B cell (primary cell): Measurements from ENCODE around the gene CNTN4. TPM values are rescaled to one million over a fixed set of nuclear protein-coding genes. Genes with fewer than 3 reads are reported as not detected.

Source experiments
- ATAC-seq: fragments of 200-7000 bp; cut with Tn5 transposase; one replicate; pipeline ENCODE4 v1.10.0; 2021; ENCODE audit warnings: low read depth, mild to moderate bottlenecking, moderate number of reproducible peaks, moderate library complexity
- CTCF ChIA-PET: fragments of 350-600 bp; sonication (Branson Sonifier 250); formaldehyde crosslinking; loops from one replicate; lab custom pipeline; 2021; ENCODE audit warnings: antibody characterized with exemption, inconsistent platforms; lab: Charles Lee
- POLR2A ChIA-PET: fragments of 350-600 bp; sonication (Branson Sonifier 250); formaldehyde crosslinking; loops from one replicate; lab custom pipeline; 2021; ENCODE audit warnings: antibody characterized with exemption; lab: Charles Lee
- DNase-seq: peaks from one replicate; pipeline ENCODE4 v3.0.0; 2013
- H2AFZ ChIP-seq: 2 replicates; pipeline ENCODE4 v1.6.1; 2012; ENCODE audit warnings: mild to moderate bottlenecking, low read depth, low read length; ENCODE audit not compliant: insufficient read depth, poor library complexity, severe bottlenecking
- H3K27ac ChIP-seq, 2 donors: 1 replicate in 1 of 2; 2 replicates in 1 of 2; pipeline ENCODE4 v1.5.1; 2012 to 2013; ENCODE audit warnings: low read length in 2 of 2, mild to moderate bottlenecking in 2 of 2, moderate library complexity in 1 of 2
- H3K27me3 ChIP-seq, 4 experiments: fragments of 200-600 bp in 1 of 4; sonication (generic) in 1 of 4; replicated peaks in 1 of 4; 1 replicate in 2 of 4; 2 replicates in 2 of 4; pipeline versions ENCODE4 v1.6.1 to v1.7.0; 2013 to 2016; ENCODE audit warnings: low read length in 3 of 4, mild to moderate bottlenecking in 2 of 4, mixed read lengths in 1 of 4, moderate library complexity in 1 of 4; ENCODE audit not compliant: insufficient read depth in 4 of 4, control insufficient read depth in 3 of 4; ENCODE audit errors: control extremely low read depth in 1 of 4
- H3K36me3 ChIP-seq, 2 experiments: replicated peaks in 1 of 2; 1 replicate in 1 of 2; 2 replicates in 1 of 2; pipeline versions ENCODE4 v1.6.1 to v1.7.1; 2013; ENCODE audit warnings: low read length in 1 of 2; ENCODE audit not compliant: insufficient read depth in 2 of 2, control insufficient read depth in 1 of 2; ENCODE audit errors: control extremely low read depth in 1 of 2, extremely low read depth in 1 of 2
- H3K4me1 ChIP-seq, 2 donors: fragments of 200-600 bp in 1 of 2; sonication (generic) in 1 of 2; 1 replicate in 1 of 2; 2 replicates in 1 of 2; pipeline versions ENCODE4 v1.5.1 to v1.6.1; 2013 to 2017; ENCODE audit warnings: low read length in 2 of 2; ENCODE audit not compliant: control insufficient read depth in 2 of 2, insufficient read depth in 2 of 2
- H3K4me2 ChIP-seq: replicated peaks from 2 replicates; pipeline ENCODE3; 2012; ENCODE audit warnings: mild to moderate bottlenecking, low read depth, low read length; ENCODE audit not compliant: poor library complexity, severe bottlenecking
- H3K4me3 ChIP-seq, 5 experiments: fragments of 200-600 bp in 1 of 5; sonication (generic) in 1 of 5; 1 replicate in 3 of 5; 2 replicates in 2 of 5; pipeline versions ENCODE4 v1.5.1 to v1.7.0; 2011 to 2016; ENCODE audit warnings: low read length in 4 of 5, mild to moderate bottlenecking in 4 of 5, low read depth in 2 of 5, control low read depth in 1 of 5, moderate library complexity in 1 of 5; ENCODE audit not compliant: insufficient read depth in 1 of 5; ENCODE audit errors: control extremely low read depth in 1 of 5, extremely low read depth in 1 of 5
- H3K79me2 ChIP-seq: fragments of 200-600 bp; sonication (generic); one replicate; pipeline ENCODE4 v1.6.0; 2016; ENCODE audit warnings: low read length; ENCODE audit not compliant: control insufficient read depth, insufficient read depth
- H3K9ac ChIP-seq: fragments of 200-600 bp; sonication (generic); 2 replicates; pipeline ENCODE4 v1.6.1; 2017; ENCODE audit warnings: mild to moderate bottlenecking, low read length, moderate library complexity
- H3K9me3 ChIP-seq, 3 donors: one replicate each; pipeline versions ENCODE4 v1.6.1 to v1.7.1; 2013; ENCODE audit warnings: low read length in 2 of 3; ENCODE audit not compliant: control insufficient read depth in 2 of 3, insufficient read depth in 1 of 3; ENCODE audit errors: control extremely low read depth in 1 of 3
- H4K20me1 ChIP-seq: 2 replicates; pipeline ENCODE4 v1.6.0; 2012; ENCODE audit warnings: mild to moderate bottlenecking, low read length; ENCODE audit not compliant: insufficient read depth, control insufficient read depth, poor library complexity, severe bottlenecking
- H3K27ac Mint-ChIP-seq: one replicate; pipeline ENCODE4 v1.8.0; 2021; ENCODE audit warnings: mixed read lengths
- H3K27me3 Mint-ChIP-seq: one replicate; pipeline ENCODE4 v1.8.0; 2021; ENCODE audit warnings: mixed read lengths
- H3K4me1 Mint-ChIP-seq: one replicate; pipeline ENCODE4 v1.8.0; 2021; ENCODE audit warnings: mixed read lengths
- H3K4me3 Mint-ChIP-seq: one replicate; pipeline ENCODE4 v1.8.0; 2021; ENCODE audit warnings: mixed read lengths
- H3K9me3 Mint-ChIP-seq: one replicate; pipeline ENCODE4 v1.8.0; 2022; ENCODE audit warnings: mixed read lengths; ENCODE audit not compliant: insufficient read depth
- CTCF ChIP-seq: fragments of 200-600 bp; IDR thresholded peaks from one replicate; pipeline ENCODE4 v1.8.0; 2022; ENCODE audit warnings: antibody characterized with exemption, mild to moderate bottlenecking
- EZH2 ChIP-seq: IDR thresholded peaks from 2 replicates; pipeline ENCODE4 v1.6.1; 2012; ENCODE audit warnings: borderline replicate concordance, low read depth, mild to moderate bottlenecking, moderate library complexity, low read length; ENCODE audit not compliant: insufficient read depth, poor library complexity, severe bottlenecking
- WGBS: methylation state at CpG from one replicate; pipeline ENCODE4 v1.1.5; 2013; ENCODE audit warnings: missing lambda C conversion rate; ENCODE audit not compliant: insufficient coverage; 5-methylcytosine and 5-hydroxymethylcytosine counted together
- intact Hi-C: fragments of 100-400 bp; cut with micrococcal nuclease; formaldehyde crosslinking; loops from one replicate; pipeline ENCODE4 v1.10.0; 2022
- polyA plus RNA-seq: library from polyadenylated mRNA; depleted of rRNA; stranded (reverse); fragments of >200 nt; gene quantifications from 2 replicates; pipeline ENCODE4 v1.2.3, GENCODE V29; 2012
- total RNA-seq, 2 donors: library from RNA; stranded (reverse); fragments of 120-200 nt in 1 of 2; gene quantifications; 1 replicate in 1 of 2; 2 replicates in 1 of 2; pipeline versions ENCODE4 v1.2.3 to v1.2.4, GENCODE V29; 2013 to 2022

Gene CNTN4
- total and polyA plus RNA-seq, 2 donors (not counting 1 experiment from before 2014, with no cell fraction given) = 0.05 TPM; not detected in 1

GRCh38 chr3:2923390-2923789 is 824.7 kb downstream of the CNTN4 start:
- Mint-ChIP-seq H3K27ac (no peak overlapping the region), H3K4me1 (peaks cover 3% of the 10 kb centered on the region), H3K27me3 (no peaks in the 10 kb centered on the region), H3K4me3 (no peak overlapping the region), H3K9me3 (no peaks in the 10 kb centered on the region)
- ChIA-PET POLR2A (no interaction called here), CTCF (no interaction called here)
- Histone ChIP-seq H3K4me3 (no peak overlapping the region), H3K9me3 (no peaks in the 10 kb centered on the region), H3K36me3 (no peaks in the 10 kb centered on the region), H3K79me2 (no peaks in the 10 kb centered on the region), H3K4me1 (no peaks in the 10 kb centered on the region), H3K9ac (no peak overlapping the region), H4K20me1 (no peaks in the 10 kb centered on the region), H3K27ac (no peak overlapping the region), H3K4me2 (no peak overlapping the region), H3K27me3 (no peaks in the 10 kb centered on the region), H2AFZ (no peak overlapping the region)
- no peak for TF ChIP-seq CTCF
- no peak for TF ChIP-seq EZH2
- intact Hi-C loops = no loop called here
- DNase-seq = no peak
- 18% methylated on average over 2 of the region's 3 CpGs for WGBS
- ATAC-seq = no peak

GRCh38 chr3:2927259-2927658 is 828.6 kb downstream of the CNTN4 start:
- no peak for DNase-seq
- CTCF ChIA-PET = no interaction called here
- POLR2A ChIA-PET = no interaction called here

More at GRCh38 chr3:2927259-2927658, 828.6 kb downstream of the CNTN4 start:
- no peaks in the 10 kb centered on the region for H3K79me2 ChIP-seq
- no peak overlapping the region for H3K27ac ChIP-seq
- no peaks in the 10 kb centered on the region for H3K27me3 ChIP-seq
- no peaks in the 10 kb centered on the region for H4K20me1 ChIP-seq
- no peak overlapping the region for H3K4me3 Mint-ChIP-seq
- peaks cover under 1% of the 10 kb centered on the region for H3K4me1 Mint-ChIP-seq
- H3K36me3 ChIP-seq = no peaks in the 10 kb centered on the region
- peaks cover 3% of the 10 kb centered on the region for H3K27me3 Mint-ChIP-seq
- no peaks in the 10 kb centered on the region for H3K4me1 ChIP-seq
- no peak overlapping the region for H3K9ac ChIP-seq
- no peak overlapping the region for H2AFZ ChIP-seq
- peak overlapping the region; percentile 28 for H3K4me2 ChIP-seq
- TF ChIP-seq CTCF (no peak), EZH2 (no peak)
- no peak for ATAC-seq
- H3K4me3 ChIP-seq = no peak overlapping the region
- H3K9me3 Mint-ChIP-seq = no peaks in the 10 kb centered on the region
- no peaks in the 10 kb centered on the region for H3K9me3 ChIP-seq
- no peak overlapping the region for H3K27ac Mint-ChIP-seq
- 38% methylated on average over 1 of the region's 1 CpG for WGBS
- intact Hi-C loops = no loop called here
